ENCODE measurements around the gene SNRPA. TPM values are rescaled to one million over a fixed set of nuclear protein-coding genes. Genes with fewer than 3 reads are reported as not detected.

SNRPA gene
- total and polyA plus RNA-seq, 2 of the 13 experiments (the other 11 are each of a cell fraction or from before 2014, with no cell fraction given), result 59.6 to 162 TPM

DNA sequence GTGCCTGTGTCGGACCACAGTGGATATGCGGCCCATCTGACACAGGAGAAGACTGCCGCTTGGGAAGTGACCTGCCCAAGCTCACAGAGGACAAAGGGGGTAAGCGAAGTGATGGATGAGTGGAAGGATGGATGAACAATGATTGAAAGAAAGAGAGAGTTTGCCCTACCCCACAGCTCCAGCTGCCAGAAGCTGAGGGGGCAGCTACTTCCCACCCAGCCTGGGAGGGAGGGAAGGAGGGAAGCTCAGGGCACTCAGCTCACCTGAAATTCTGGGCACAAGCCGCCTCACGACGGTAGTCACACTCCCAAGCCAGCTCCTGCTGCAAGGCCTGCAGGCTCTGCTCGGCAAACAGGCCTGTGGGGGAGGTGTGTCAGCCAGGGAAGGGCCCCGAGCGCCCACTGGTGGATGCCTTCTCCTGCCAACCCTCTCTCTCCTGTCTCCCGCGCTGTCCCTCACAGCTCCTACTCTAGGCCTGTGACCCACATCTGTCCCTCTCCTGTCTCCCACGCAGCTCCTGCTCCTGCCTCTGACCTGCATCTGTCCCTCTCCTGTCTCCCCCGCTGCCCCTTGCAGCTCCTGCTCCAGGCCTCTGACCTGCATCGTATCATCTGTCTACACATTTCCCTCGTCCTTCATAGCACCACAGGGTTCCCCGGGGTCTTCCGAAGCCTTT lies 48.5 kb upstream of the SNRPA start (continued):
- TF ChIP-seq ZFX (CRISPR knock-in tag; IDR thresholded peaks at IDR 0.05; ENCODE audit: low read depth) (peak; percentile 83), CHCHD3 (CRISPR knock-in tag; IDR thresholded peaks at IDR 0.05) (no peak), HMG20A (CRISPR knock-in tag; IDR thresholded peaks at IDR 0.05; ENCODE audit: borderline replicate concordance) (no peak), ZNF431 (CRISPR knock-in tag; IDR thresholded peaks at IDR 0.05; ENCODE audit: borderline replicate concordance, low read depth) (peak; percentile 58; the same call in 1 of the 2 replicates), AGO1 (IDR thresholded peaks at IDR 0.05; ENCODE audit: low read depth, low read length, poor library complexity, severe bottlenecking) (no peak), FOXO1 (CRISPR knock-in tag; IDR thresholded peaks at IDR 0.05) (0 out of 2 replicates have a peak, but pooled peaks have one; percentile 8), KLF9 (CRISPR knock-in tag; IDR thresholded peaks at IDR 0.05; ENCODE audit: low read depth) (no peak), ZNF446 (CRISPR knock-in tag; IDR thresholded peaks at IDR 0.05) (no peak), ZFP36L2 (CRISPR knock-in tag; IDR thresholded peaks at IDR 0.05) (no peak), FOXJ3 (CRISPR knock-in tag; IDR thresholded peaks at IDR 0.05; ENCODE audit: borderline replicate concordance) (no peak), SALL1 (CRISPR knock-in tag; IDR thresholded peaks at IDR 0.05) (no peak), SMAD1 (CRISPR knock-in tag; IDR thresholded peaks at IDR 0.05; ENCODE audit: borderline replicate concordance, low read depth) (no peak), NCOA5 (CRISPR knock-in tag; IDR thresholded peaks at IDR 0.05) (no peak)
- TF ChIP-seq, protein P1, sequence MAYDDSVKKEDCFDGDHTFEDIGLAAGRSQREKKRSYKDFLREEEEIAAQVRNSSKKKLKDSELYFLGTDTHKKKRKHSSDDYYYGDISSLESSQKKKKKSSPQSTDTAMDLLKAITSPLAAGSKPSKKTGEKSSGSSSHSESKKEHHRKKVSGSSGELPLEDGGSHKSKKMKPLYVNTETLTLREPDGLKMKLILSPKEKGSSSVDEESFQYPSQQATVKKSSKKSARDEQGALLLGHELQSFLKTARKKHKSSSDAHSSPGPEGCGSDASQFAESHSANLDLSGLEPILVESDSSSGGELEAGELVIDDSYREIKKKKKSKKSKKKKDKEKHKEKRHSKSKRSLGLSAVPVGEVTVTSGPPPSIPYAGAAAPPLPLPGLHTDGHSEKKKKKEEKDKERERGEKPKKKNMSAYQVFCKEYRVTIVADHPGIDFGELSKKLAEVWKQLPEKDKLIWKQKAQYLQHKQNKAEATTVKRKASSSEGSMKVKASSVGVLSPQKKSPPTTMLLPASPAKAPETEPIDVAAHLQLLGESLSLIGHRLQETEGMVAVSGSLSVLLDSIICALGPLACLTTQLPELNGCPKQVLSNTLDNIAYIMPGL (CRISPR knock-in tag; IDR thresholded peaks at IDR 0.05; ENCODE audit: borderline replicate concordance in 1 of 2, low read depth in 1 of 2), result 0 out of 4 replicates have a peak, but pooled peaks have one; percentile 34 to 39
- TF ChIP-seq, protein P2, sequence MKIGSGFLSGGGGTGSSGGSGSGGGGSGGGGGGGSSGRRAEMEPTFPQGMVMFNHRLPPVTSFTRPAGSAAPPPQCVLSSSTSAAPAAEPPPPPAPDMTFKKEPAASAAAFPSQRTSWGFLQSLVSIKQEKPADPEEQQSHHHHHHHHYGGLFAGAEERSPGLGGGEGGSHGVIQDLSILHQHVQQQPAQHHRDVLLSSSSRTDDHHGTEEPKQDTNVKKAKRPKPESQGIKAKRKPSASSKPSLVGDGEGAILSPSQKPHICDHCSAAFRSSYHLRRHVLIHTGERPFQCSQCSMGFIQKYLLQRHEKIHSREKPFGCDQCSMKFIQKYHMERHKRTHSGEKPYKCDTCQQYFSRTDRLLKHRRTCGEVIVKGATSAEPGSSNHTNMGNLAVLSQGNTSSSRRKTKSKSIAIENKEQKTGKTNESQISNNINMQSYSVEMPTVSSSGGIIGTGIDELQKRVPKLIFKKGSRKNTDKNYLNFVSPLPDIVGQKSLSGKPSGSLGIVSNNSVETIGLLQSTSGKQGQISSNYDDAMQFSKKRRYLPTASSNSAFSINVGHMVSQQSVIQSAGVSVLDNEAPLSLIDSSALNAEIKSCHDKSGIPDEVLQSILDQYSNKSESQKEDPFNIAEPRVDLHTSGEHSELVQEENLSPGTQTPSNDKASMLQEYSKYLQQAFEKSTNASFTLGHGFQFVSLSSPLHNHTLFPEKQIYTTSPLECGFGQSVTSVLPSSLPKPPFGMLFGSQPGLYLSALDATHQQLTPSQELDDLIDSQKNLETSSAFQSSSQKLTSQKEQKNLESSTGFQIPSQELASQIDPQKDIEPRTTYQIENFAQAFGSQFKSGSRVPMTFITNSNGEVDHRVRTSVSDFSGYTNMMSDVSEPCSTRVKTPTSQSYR (CRISPR knock-in tag; IDR thresholded peaks at IDR 0.05; ENCODE audit: borderline replicate concordance), result peak; percentile 97
- TF ChIP-seq, protein P3, sequence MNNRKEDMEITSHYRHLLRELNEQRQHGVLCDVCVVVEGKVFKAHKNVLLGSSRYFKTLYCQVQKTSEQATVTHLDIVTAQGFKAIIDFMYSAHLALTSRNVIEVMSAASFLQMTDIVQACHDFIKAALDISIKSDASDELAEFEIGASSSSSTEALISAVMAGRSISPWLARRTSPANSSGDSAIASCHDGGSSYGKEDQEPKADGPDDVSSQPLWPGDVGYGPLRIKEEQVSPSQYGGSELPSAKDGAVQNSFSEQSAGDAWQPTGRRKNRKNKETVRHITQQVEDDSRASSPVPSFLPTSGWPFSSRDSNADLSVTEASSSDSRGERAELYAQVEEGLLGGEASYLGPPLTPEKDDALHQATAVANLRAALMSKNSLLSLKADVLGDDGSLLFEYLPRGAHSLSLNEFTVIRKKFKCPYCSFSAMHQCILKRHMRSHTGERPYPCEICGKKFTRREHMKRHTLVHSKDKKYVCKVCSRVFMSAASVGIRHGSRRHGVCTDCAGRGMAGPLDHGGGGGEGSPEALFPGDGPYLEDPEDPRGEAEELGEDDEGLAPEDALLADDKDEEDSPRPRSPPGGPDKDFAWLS (CRISPR knock-in tag; IDR thresholded peaks at IDR 0.05; ENCODE audit: borderline replicate concordance), result no peak

All from HepG2 (cell line).